GM21786 (cell line): ENCODE measurements around the gene SAMD7.

ENCODE experiments used
- ATAC-seq: cut with Tn5 transposase; IDR thresholded peaks from one replicate; pipeline ENCODE4 v1.9.1; 2021; ENCODE audit not compliant: unreplicated experiment

The SAMD7 gene

GRCh38 chr3:169965562-169966427, 54.4 kb downstream of the SAMD7 start:
- peak; percentile 26 for ATAC-seq

GRCh38 chr3:169966428-169966950, 55.1 kb downstream of the SAMD7 start, which contains the start of gene SEC62:
TSS of gene SEC62 (plus strand) at chr3:169966807. CDS start at chr3:169966823, 16 bp downstream.
- peak; percentile 90 for ATAC-seq

GRCh38 chr3:169966951-169967915, 55.9 kb downstream of the SAMD7 start:
- peak; percentile 20 for ATAC-seq

GRCh38 chr3:169968224-169968885, 57.0 kb downstream of the SAMD7 start:
- no peak for ATAC-seq

GRCh38 chr3:169969174-169970095, 58.1 kb downstream of the SAMD7 start:
- ATAC-seq: no peak

GRCh38 chr3:169970847-169971246, 59.5 kb downstream of the SAMD7 start:
- ATAC-seq: no peak

- ATAC-seq: no peak
Measured at GRCh38 chr3:169971522-169971921, 60.1 kb downstream of the SAMD7 start.

- ATAC-seq: no peak
Measured at GRCh38 chr3:169980055-169980454, 68.7 kb downstream of the SAMD7 start.

GRCh38 chr3:169984292-169984691, 72.9 kb downstream of the SAMD7 start:
- ATAC-seq: no peak
